ENCODE results near the gene OR8D4. TPM values are rescaled to one million over a fixed set of nuclear protein-coding genes. Genes with fewer than 3 reads are reported as not detected.

Gene OR8D4
- total and polyA plus RNA-seq, 4 donors = 0.14 TPM; not detected in 3

GRCh38 chr11:123945132-123945531 is 43.2 kb downstream of the OR8D4 start:
- Histone ChIP-seq H3K4me1 (ENCODE audit: control insufficient read depth in 4 of 4, insufficient read depth in 4 of 4, low read length in 3 of 4) (no peaks in the 10 kb centered on the region), H3K36me3 (ENCODE audit: control insufficient read depth in 4 of 4, insufficient read depth in 3 of 4, low read depth in 1 of 4, low read length in 3 of 4) (no peaks in the 10 kb centered on the region), H3K9me3 (ENCODE audit: control insufficient read depth in 4 of 4, low read length in 3 of 4) (peaks cover 0 to 2% (median 0%) of the 10 kb centered on the region in 4 donors), H3K9ac (ENCODE audit: low read depth in 1 of 2, low read length in 2 of 2) (no peak overlapping the region), H3K27me3 (ENCODE audit: control insufficient read depth in 4 of 4, insufficient read depth in 4 of 4, low read length in 3 of 4) (no peaks in the 10 kb centered on the region), H3K27ac (ENCODE audit: low read depth in 1 of 2, low read length in 2 of 2) (no peak overlapping the region), H3K4me3 (ENCODE audit: low read depth in 1 of 3, low read length in 3 of 3) (no peak overlapping the region)
- no peak for DNase-seq (ENCODE audit: low spot score)
- TF ChIP-seq HNF4A (conservative IDR thresholded peaks at IDR 0.05) (no peak), JUND (IDR thresholded peaks at IDR 0.05) (no peak), HNF4G (IDR thresholded peaks at IDR 0.05) (no peak)
- 22% methylated on average over 1 of the region's 1 CpG for WGBS

GRCh38 chr11:123956752-123957151 is 54.8 kb downstream of the OR8D4 start:
- H3K27ac ChIP-seq (ENCODE audit: low read depth in 1 of 2, low read length in 2 of 2) = no peak overlapping the region
- H3K9ac ChIP-seq (ENCODE audit: low read depth in 1 of 2, low read length in 2 of 2) = no peak overlapping the region
- no peak for DNase-seq (ENCODE audit: low spot score)
- H3K27me3 ChIP-seq (ENCODE audit: control insufficient read depth in 4 of 4, insufficient read depth in 4 of 4, low read length in 3 of 4) = no peaks in the 10 kb centered on the region
- H3K4me3 ChIP-seq (ENCODE audit: low read depth in 1 of 3, low read length in 3 of 3) = no peak overlapping the region
- peaks cover 0 to 3% (median 0%) of the 10 kb centered on the region in 4 donors for H3K9me3 ChIP-seq (ENCODE audit: control insufficient read depth in 4 of 4, low read length in 3 of 4)
- H3K4me1 ChIP-seq (ENCODE audit: control insufficient read depth in 4 of 4, insufficient read depth in 4 of 4, low read length in 3 of 4) = no peaks in the 10 kb centered on the region
- TF ChIP-seq TAF1 (conservative IDR thresholded peaks at IDR 0.05) = no peak
- no peak for TF ChIP-seq CTCF (IDR thresholded peaks at IDR 0.05; ENCODE audit: low read depth, low read length, missing input control)
- TF ChIP-seq RXRA (IDR thresholded peaks at IDR 0.05) = no peak
- no peak for TF ChIP-seq GABPA (IDR thresholded peaks at IDR 0.05 in 1 of 2, conservative IDR thresholded peaks at IDR 0.05 in 1 of 2)
- TF ChIP-seq MAX (IDR thresholded peaks at IDR 0.05) = no peak
- TF ChIP-seq RAD21 (IDR thresholded peaks at IDR 0.05) = no peak
- no peak for TF ChIP-seq YY1 (IDR thresholded peaks at IDR 0.05)
- TF ChIP-seq ZBTB33 (IDR thresholded peaks at IDR 0.05) = no peak
- TF ChIP-seq NR2F2 (IDR thresholded peaks at IDR 0.05) = no peak
- no peak for TF ChIP-seq ATF3 (IDR thresholded peaks at IDR 0.05)
- TF ChIP-seq REST (IDR thresholded peaks at IDR 0.05) = no peak
- TF ChIP-seq HNF4A (conservative IDR thresholded peaks at IDR 0.05) = no peak
- TF ChIP-seq FOXA2 (IDR thresholded peaks at IDR 0.05) = no peak
- TF ChIP-seq SP1 (IDR thresholded peaks at IDR 0.05) = no peak
- TF ChIP-seq FOXA1 (IDR thresholded peaks at IDR 0.05) = no peak
- TF ChIP-seq JUND (IDR thresholded peaks at IDR 0.05) = no peak
- TF ChIP-seq EGR1 (IDR thresholded peaks at IDR 0.05; ENCODE audit: low read depth in 2 of 2) = no peak
- TF ChIP-seq HNF4G (IDR thresholded peaks at IDR 0.05) = no peak
- no peaks in the 10 kb centered on the region for H3K36me3 ChIP-seq (ENCODE audit: control insufficient read depth in 4 of 4, insufficient read depth in 3 of 4, low read depth in 1 of 4, low read length in 3 of 4)

Other genes starting within 250 kb of the OR8D4 start
- gene SCN3B, start 247.5 kb upstream of the OR8D4 start, total RNA-seq = under 1 TPM; 0.05 to 0.17 TPM
- under 1 TPM in 1 of 2 donors, not detected in 1; 0.05 TPM for gene SCN3B, start 247.5 kb upstream of the OR8D4 start, polyA plus RNA-seq
- gene ZNF202, start 160.5 kb upstream of the OR8D4 start, total RNA-seq = 1 to 10 TPM; 4.6 to 5.1 TPM
- gene ZNF202, start 160.5 kb upstream of the OR8D4 start, polyA plus RNA-seq = 1 to 10 TPM; 1.2 to 2.0 TPM
- gene OR6X1, start 147.6 kb upstream of the OR8D4 start, total RNA-seq = not detected
- gene OR6X1, start 147.6 kb upstream of the OR8D4 start, polyA plus RNA-seq = not detected
- gene OR6M1, start 95.8 kb upstream of the OR8D4 start, total RNA-seq = not detected
- gene OR6M1, start 95.8 kb upstream of the OR8D4 start, polyA plus RNA-seq = not detected
- gene TMEM225, start 16.5 kb upstream of the OR8D4 start, total RNA-seq = not detected
- not detected for gene TMEM225, start 16.5 kb upstream of the OR8D4 start, polyA plus RNA-seq
- under 1 TPM in 1 of 2 donors, not detected in 1; 0.19 TPM for gene OR4D5, start 37.5 kb downstream of the OR8D4 start, total RNA-seq
- not detected for gene OR4D5, start 37.5 kb downstream of the OR8D4 start, polyA plus RNA-seq
- gene OR6T1, start 41.7 kb downstream of the OR8D4 start, total RNA-seq = not detected
- not detected for gene OR6T1, start 41.7 kb downstream of the OR8D4 start, polyA plus RNA-seq
- gene OR10S1, start 75.6 kb downstream of the OR8D4 start, total RNA-seq = not detected
- not detected for gene OR10S1, start 75.6 kb downstream of the OR8D4 start, polyA plus RNA-seq
- gene OR10G6, start 93.0 kb downstream of the OR8D4 start, total RNA-seq = not detected
- gene OR10G6, start 93.0 kb downstream of the OR8D4 start, polyA plus RNA-seq = not detected
- gene OR10G4, start 110.8 kb downstream of the OR8D4 start, total RNA-seq = not detected
- not detected for gene OR10G4, start 110.8 kb downstream of the OR8D4 start, polyA plus RNA-seq
- gene OR10G9, start 120.8 kb downstream of the OR8D4 start, total RNA-seq = not detected
- not detected for gene OR10G9, start 120.8 kb downstream of the OR8D4 start, polyA plus RNA-seq
- gene OR10G8, start 124.6 kb downstream of the OR8D4 start, total RNA-seq = not detected
- not detected for gene OR10G8, start 124.6 kb downstream of the OR8D4 start, polyA plus RNA-seq
- gene OR10G7, start 139.2 kb downstream of the OR8D4 start, total RNA-seq = not detected
- not detected for gene OR10G7, start 139.2 kb downstream of the OR8D4 start, polyA plus RNA-seq
- gene VWA5A, start 213.3 kb downstream of the OR8D4 start, total RNA-seq = 1 to 10 TPM; 2.3 to 5.7 TPM
- 1 to 10 TPM; 3.4 to 4.0 TPM for gene VWA5A, start 213.3 kb downstream of the OR8D4 start, polyA plus RNA-seq

Data from liver (tissue), 9 donors.